Muscle of leg (tissue), 11 donors: Measurements from ENCODE around the gene HOMER2. TPM values are rescaled to one million over a fixed set of nuclear protein-coding genes. Genes with fewer than 3 reads are reported as not detected.
"Not testable (repeated sequence)": the region's sequence is repeated elsewhere in the genome, so short reads cannot be mapped to it uniquely, and the experiment has no call there.

ENCODE experiments used
- DNase-seq: peaks from one replicate; pipeline ENCODE4 v3.0.0; 2013
- H3K27ac ChIP-seq: one replicate; pipeline ENCODE4 v1.5.1; 2013; ENCODE audit warnings: mild to moderate bottlenecking, low read length, control low read depth
- H3K27me3 ChIP-seq: one replicate; pipeline ENCODE4 v1.6.1; 2013; ENCODE audit warnings: low read length; ENCODE audit not compliant: control insufficient read depth, insufficient read depth
- H3K36me3 ChIP-seq: one replicate; pipeline ENCODE4 v1.6.1; 2013; ENCODE audit warnings: low read length; ENCODE audit not compliant: control insufficient read depth, insufficient read depth
- H3K4me1 ChIP-seq: one replicate; pipeline ENCODE4 v1.6.1; 2013; ENCODE audit warnings: low read length; ENCODE audit not compliant: control insufficient read depth, insufficient read depth
- H3K4me3 ChIP-seq: one replicate; pipeline ENCODE4 v1.5.1; 2013; ENCODE audit warnings: low read length, control low read depth
- H3K9me3 ChIP-seq: replicated peaks from 2 replicates; pipeline ENCODE4 v1.6.1; 2013; ENCODE audit warnings: low read depth, low read length; ENCODE audit not compliant: control insufficient read depth
- WGBS: methylation state at CpG from one replicate; pipeline ENCODE4 v1.1.5; 2013; ENCODE audit warnings: missing lambda C conversion rate; ENCODE audit not compliant: insufficient coverage; 5-methylcytosine and 5-hydroxymethylcytosine counted together
- polyA plus RNA-seq, 8 donors: library from polyadenylated mRNA; unstranded; fragments of 120-200 nt; gene quantifications; one replicate each; pipeline versions ENCODE4 v1.2.1 to v1.2.3, GENCODE V29; 2013; ENCODE audit warnings: inconsistent platforms in 1 of 8, low replicate concordance in 1 of 8; ENCODE audit not compliant: insufficient read length in 8 of 8, insufficient read depth in 1 of 8
- total RNA-seq: library from RNA; stranded (reverse); fragments of 120-200 nt; gene quantifications from one replicate; pipeline ENCODE4 v1.2.4, GENCODE V29; 2013

The HOMER2 gene
- total and polyA plus RNA-seq, 9 donors = 20.1 to 28.8 (median 26.0) TPM

DNA sequence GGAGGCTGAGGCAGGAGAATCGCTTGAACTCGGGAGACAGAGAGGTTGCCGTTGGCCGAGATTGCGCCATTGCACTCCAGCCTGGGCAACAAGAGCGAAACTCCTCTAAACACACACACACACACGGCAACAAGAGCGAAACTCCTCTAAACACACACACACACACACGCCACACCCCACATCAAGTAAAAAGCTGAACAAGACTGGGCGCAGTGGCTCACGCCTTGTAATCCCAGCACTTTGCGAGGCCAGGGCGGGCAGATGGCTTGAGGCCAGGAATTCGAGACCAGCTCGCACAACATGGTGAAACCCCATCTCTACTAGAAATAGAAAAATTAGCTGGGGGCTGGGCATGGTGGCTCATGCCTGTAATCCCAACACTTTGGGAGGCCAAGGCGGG lies 49.0 kb downstream of the HOMER2 start:
- Histone ChIP-seq H3K27me3 (no peaks in the 10 kb centered on the region), H3K4me1 (peaks cover 4% of the 10 kb centered on the region), H3K36me3 (no peaks in the 10 kb centered on the region), H3K9me3 (no peaks in the 10 kb centered on the region), H3K27ac (no peak overlapping the region), H3K4me3 (no peak overlapping the region)
- WGBS = 92% methylated on average over 10 of the region's 16 CpGs
- no peak for DNase-seq

DNA sequence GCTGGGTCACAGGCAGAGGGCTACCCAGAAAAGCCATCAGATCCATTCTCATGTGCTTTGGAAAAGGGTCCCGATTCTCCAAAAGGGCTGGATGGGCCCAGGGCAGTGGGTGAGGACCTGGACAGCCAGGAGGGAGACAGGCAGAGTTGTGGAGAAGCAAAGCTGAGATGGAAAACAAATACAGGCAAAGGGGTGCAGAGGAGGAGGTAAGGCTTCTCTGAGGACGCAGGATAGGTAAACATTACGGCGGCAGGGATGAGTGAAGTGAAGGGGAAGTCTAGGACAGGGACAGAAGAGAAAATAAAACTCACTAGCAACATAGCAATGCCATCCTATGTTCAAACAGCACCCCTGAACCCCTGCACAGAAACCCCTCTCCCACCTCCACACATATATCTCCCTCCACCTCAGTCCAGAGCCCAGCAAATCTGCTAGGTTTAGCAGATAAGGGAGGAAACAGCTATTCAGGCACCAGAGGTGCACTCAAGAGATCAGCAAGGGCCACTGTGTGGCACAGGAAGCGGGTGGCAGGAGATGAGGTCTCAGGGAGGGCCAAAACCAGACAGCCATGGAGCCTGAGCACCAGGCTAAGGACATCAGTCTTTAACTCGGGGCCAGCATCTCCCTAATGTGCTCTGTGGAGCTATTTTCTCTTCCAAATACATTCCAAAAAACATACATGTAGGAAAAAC lies 51.3 kb downstream of the HOMER2 start:
- WGBS = 76% methylated on average over 2 of the region's 6 CpGs
- H3K27ac ChIP-seq = no peak overlapping the region
- peaks cover 7% of the 10 kb centered on the region for H3K4me1 ChIP-seq

DNA sequence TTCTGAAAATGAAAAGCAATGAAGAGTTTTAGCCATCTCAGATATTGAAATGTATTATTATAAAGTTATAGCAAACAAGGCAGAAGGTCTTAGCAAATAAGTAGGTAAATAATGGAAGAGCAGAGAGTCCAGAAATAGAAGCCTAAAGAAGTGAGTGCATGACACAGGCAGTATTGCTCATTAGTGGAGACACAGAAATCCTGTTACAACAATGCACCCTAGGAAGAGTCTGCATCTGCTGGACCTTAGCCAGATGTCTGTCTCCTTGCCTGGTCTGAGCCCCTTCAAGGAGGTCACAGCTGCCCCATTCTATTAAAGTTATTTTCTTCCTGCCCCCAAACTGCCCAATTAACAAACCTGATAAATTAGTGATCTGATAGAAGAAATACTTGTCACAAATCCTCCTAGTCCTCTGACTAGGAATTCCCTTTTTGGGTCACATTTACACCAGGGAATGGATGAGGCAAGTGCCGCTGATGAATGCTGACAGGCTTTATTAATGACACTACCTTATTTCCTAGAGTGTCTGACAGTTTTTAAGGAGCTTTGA lies 51.9 kb downstream of the HOMER2 start:
- no peaks in the 10 kb centered on the region for H3K27me3 ChIP-seq
- WGBS = no CpG with 5 or more reads among the region's 1 CpG
- no peak overlapping the region for H3K4me3 ChIP-seq
- no peak for DNase-seq
- H3K4me1 ChIP-seq = peaks cover 14% of the 10 kb centered on the region
- no peak overlapping the region for H3K27ac ChIP-seq
- H3K36me3 ChIP-seq = no peaks in the 10 kb centered on the region
- H3K9me3 ChIP-seq = no peaks in the 10 kb centered on the region

More for the DNA sequence above, 51.3 kb downstream of the HOMER2 start:
- DNase-seq = no peak
- no peaks in the 10 kb centered on the region for H3K9me3 ChIP-seq
- no peak overlapping the region for H3K4me3 ChIP-seq
- H3K36me3 ChIP-seq = no peaks in the 10 kb centered on the region
- H3K27me3 ChIP-seq = no peaks in the 10 kb centered on the region

DNA sequence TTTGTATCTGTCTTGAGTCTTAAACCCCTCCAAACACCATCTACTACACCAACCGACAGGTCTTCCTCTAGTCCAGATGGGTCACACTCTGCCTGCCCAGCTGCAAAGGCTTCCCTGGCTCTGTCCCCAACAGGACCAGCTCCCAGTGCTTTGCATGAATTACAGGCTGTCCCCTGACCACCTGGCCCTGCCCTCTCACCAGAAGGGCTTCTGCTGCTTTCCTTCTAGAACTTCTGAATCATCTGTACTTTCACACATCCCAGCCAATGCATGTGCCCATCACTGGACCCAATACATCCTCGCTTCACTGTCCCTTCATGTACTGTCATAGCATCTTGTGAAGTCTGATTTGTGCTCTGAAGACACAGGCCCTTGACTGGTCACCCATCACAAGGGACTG lies 53.6 kb downstream of the HOMER2 start:
- Histone ChIP-seq H3K4me3 (no peak overlapping the region), H3K27ac (no peak overlapping the region), H3K9me3 (no peaks in the 10 kb centered on the region), H3K36me3 (no peaks in the 10 kb centered on the region), H3K27me3 (no peaks in the 10 kb centered on the region), H3K4me1 (peaks cover 22% of the 10 kb centered on the region)
- 79% methylated on average over 2 of the region's 2 CpGs for WGBS
- DNase-seq = no peak

DNA sequence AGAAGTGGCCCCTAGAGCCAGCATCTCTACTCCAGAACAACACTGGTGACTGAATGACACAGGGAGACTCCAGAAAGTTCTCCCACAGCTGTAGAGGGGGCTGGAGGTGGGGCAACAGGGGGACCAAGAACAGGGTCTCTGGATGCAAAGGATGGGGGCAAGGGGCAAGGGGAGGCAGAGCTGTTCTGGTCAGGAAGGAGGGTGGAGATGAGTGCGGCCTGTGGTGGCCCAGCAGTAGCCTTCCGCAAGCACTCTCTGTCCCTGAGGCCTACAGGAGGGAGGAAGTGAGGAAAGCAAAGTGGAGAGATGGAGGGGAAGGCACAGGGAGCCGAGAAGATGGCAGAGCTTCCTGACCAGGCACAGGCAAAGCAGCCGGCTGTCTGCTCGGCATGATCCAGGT lies 56.5 kb downstream of the HOMER2 start:
- Histone ChIP-seq H3K36me3 (no peaks in the 10 kb centered on the region), H3K9me3 (no peaks in the 10 kb centered on the region), H3K4me1 (peaks cover 26% of the 10 kb centered on the region), H3K27ac (peak overlapping the region; percentile 62), H3K27me3 (no peaks in the 10 kb centered on the region), H3K4me3 (no peak overlapping the region)
- DNase-seq = no peak
- 94% methylated on average over 5 of the region's 5 CpGs for WGBS

DNA sequence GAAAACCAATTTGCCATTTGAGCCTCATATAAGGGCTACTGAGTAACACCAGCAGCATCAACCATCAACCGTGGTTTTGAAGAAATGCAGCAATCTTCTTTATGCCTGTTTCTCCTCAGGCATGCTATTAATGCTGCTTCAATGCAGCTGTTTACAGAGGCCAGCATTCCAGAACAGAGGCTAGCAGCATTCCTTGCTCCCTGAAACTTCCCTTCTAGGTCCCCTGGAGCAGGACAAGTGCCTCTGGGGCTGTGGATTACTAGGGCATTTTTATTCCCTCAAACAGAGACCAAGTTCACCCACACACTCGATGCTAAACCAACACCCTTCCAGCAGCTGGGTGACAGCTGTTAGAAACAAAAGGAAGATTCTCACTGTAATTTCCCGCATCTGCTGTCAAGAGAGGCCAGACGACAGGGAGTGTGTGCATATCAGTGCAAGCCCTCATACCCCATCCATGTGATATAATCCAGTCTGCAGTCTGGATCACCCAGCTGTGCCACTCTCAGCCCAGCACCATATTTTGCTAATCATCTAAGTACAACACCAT lies 57.5 kb downstream of the HOMER2 start:
- DNase-seq = peak; percentile 87
- H3K4me3 ChIP-seq = no peak overlapping the region
- no peaks in the 10 kb centered on the region for H3K36me3 ChIP-seq
- 36% methylated on average over 3 of the region's 4 CpGs for whole genome bisulfite sequencing
- H3K27me3 ChIP-seq = no peaks in the 10 kb centered on the region
- peak overlapping the region; percentile 62 for H3K27ac ChIP-seq
- H3K9me3 ChIP-seq = no peaks in the 10 kb centered on the region
- peaks cover 33% of the 10 kb centered on the region for H3K4me1 ChIP-seq

DNA sequence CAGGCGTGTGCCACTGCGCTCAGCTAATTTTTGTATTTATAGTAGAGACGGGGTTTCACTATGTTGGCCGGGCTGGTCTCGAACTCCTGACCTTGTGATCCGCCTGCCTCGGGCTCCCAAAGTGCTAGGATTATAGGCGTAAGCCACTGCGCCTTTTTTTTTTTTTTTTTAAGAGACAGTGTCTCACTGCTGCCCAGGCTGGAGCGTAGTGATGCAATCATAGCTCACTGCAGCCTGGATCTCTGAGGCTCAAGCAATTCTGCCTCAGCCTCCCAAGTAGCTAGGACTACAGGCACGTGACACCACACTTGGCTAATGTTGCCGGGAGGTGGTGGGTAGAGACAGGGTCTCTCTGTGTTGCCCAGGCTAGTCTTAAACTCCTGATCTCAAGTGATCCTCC lies 59.0 kb downstream of the HOMER2 start:
- not testable (repeated sequence) for H3K4me3 ChIP-seq, H3K36me3 ChIP-seq, H3K9me3 ChIP-seq, DNase-seq, H3K27me3 ChIP-seq, H3K27ac ChIP-seq
- WGBS = 93% methylated on average over 7 of the region's 12 CpGs
- peaks cover 41% of the 10 kb centered on the region for H3K4me1 ChIP-seq

DNA sequence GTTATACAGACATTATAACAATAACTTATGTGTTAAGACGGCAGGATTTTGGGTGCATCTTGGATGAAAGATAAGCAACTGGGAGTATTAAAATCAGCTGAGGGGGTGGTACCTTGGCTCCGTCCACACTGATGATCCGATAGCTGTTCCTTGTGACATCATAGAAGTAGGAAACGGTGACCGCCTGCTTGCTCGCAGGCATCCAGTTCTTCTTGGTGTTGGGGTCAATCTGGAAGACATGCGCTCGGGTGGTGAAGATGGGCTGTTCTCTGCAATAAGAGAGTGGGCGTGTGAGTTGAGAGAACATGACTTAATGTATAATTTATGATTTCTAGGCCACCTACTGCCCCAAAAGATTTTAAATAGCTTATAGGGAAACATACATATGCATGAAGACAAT lies 59.9 kb downstream of the HOMER2 start:
- Histone ChIP-seq H3K27ac (no peak overlapping the region), H3K36me3 (no peaks in the 10 kb centered on the region)
- 100% methylated on average over 2 of the region's 9 CpGs for WGBS

DNA sequence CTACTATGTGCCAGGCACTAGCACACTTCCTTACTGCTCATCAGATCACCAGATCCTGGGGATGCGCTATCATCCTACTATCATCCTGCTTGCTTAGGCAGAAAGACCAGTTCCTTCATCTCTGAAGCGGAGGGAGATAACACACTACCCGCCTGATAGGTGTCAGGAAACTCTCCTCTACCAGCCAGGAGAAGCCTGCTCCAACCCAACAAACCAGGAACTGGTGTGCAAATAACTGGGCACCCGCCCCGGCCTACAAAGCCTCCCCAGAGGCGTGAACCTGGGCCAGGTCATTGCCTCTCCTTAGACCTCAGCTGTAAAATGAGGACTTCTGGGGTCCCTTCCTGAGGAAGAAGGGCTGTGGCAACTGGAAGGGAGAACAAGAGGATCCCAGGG lies 61.5 kb downstream of the HOMER2 start:
- whole genome bisulfite sequencing = 98% methylated on average over 5 of the region's 6 CpGs
- no peaks in the 10 kb centered on the region for H3K9me3 ChIP-seq
- no peaks in the 10 kb centered on the region for H3K27me3 ChIP-seq
- no peak for DNase-seq
- peaks cover 36% of the 10 kb centered on the region for H3K4me1 ChIP-seq
- no peak overlapping the region for H3K27ac ChIP-seq
- H3K4me3 ChIP-seq = no peak overlapping the region
- H3K36me3 ChIP-seq = no peaks in the 10 kb centered on the region

More for the DNA sequence above, 59.9 kb downstream of the HOMER2 start:
- H3K4me3 ChIP-seq = no peak overlapping the region
- H3K4me1 ChIP-seq = peaks cover 41% of the 10 kb centered on the region
- no peaks in the 10 kb centered on the region for H3K27me3 ChIP-seq
- H3K9me3 ChIP-seq = no peaks in the 10 kb centered on the region
- DNase-seq = no peak

DNA sequence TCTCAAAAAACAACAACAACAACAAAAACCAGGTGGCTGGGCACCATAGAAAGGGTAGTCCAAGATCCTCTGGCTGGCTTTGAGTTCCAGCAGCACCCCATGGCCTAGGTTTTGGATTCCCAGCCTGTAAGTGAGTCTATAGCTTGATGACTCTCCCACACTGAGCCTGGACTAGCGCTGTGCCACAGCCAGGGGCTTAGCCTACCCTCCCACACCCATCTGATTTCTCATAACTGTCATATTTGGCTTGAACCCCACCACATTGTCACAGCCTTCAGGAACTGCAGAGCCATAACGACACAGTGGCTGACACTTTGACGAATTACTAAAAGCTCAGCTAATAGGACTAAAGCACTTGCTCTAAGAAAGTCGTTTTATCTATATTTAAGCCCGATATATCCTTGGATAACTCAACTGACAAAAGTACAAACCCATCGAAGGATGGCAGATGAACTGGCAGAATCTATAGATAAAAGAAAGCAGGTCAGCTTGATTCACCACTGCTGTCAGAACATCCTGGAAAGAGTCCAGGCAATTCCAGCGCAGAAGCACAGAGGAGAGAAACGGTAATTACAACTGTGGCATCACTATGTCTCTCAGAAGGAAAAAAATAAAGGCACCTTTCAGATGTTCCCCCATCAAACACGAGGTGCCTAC lies 62.1 kb downstream of the HOMER2 start:
- peak; percentile 14 for DNase-seq
- Histone ChIP-seq H3K4me1 (peaks cover 30% of the 10 kb centered on the region), H3K36me3 (no peaks in the 10 kb centered on the region), H3K4me3 (no peak overlapping the region), H3K9me3 (no peaks in the 10 kb centered on the region), H3K27me3 (no peaks in the 10 kb centered on the region), H3K27ac (no peak overlapping the region)
- WGBS = 50% methylated on average over 6 of the region's 9 CpGs
